Naive thymus-derived CD4-positive, alpha-beta T cell (primary cell): ENCODE data around the gene RPL13A. TPM values are rescaled to one million over a fixed set of nuclear protein-coding genes. Genes with fewer than 3 reads are reported as not detected.

Source experiments
- ATAC-seq: fragments of 150-1000 bp; cut with Tn5 transposase; 2 replicates; pipeline ENCODE4 v1.10.0; 2021; ENCODE audit warnings: mild to moderate bottlenecking, moderate library complexity
- CTCF ChIA-PET: fragments of 350-600 bp; sonication (Branson Sonifier 250); formaldehyde crosslinking; loops from one replicate; lab custom pipeline; 2021; ENCODE audit warnings: antibody characterized with exemption; lab: Charles Lee
- POLR2A ChIA-PET: fragments of 350-600 bp; sonication (Branson Sonifier 250); formaldehyde crosslinking; loops from one replicate; lab custom pipeline; 2021; ENCODE audit warnings: antibody characterized with exemption, inconsistent platforms; lab: Charles Lee
- DNase-seq, 9 donors: peaks; one replicate each; pipeline versions ENCODE4 v3.0.0 to v3.0.0-alpha.2; 2020 to 2022; ENCODE audit warnings: mixed read lengths in 1 of 9
- H3K27ac ChIP-seq: one replicate; pipeline ENCODE4 v1.7.0; 2013; ENCODE audit warnings: mild to moderate bottlenecking, low read depth, low read length, moderate library complexity
- H3K27me3 ChIP-seq, 2 donors: one replicate each; pipeline ENCODE4 v1.7.0; 2013; ENCODE audit warnings: low read length in 2 of 2, mild to moderate bottlenecking in 2 of 2, moderate library complexity in 2 of 2; ENCODE audit not compliant: control insufficient read depth in 2 of 2, insufficient read depth in 2 of 2
- H3K36me3 ChIP-seq, 3 experiments: 1 replicate in 2 of 3; 2 replicates in 1 of 3; pipeline ENCODE4 v1.7.0; 2013; ENCODE audit warnings: low read length in 3 of 3, mild to moderate bottlenecking in 3 of 3, moderate library complexity in 1 of 3; ENCODE audit not compliant: insufficient read depth in 3 of 3, control insufficient read depth in 2 of 3
- H3K4me1 ChIP-seq, 2 donors: one replicate each; pipeline ENCODE4 v1.7.0; 2013; ENCODE audit warnings: low read length in 2 of 2, mild to moderate bottlenecking in 2 of 2, moderate library complexity in 1 of 2; ENCODE audit not compliant: control insufficient read depth in 2 of 2, insufficient read depth in 2 of 2
- H3K4me3 ChIP-seq: 2 replicates; pipeline ENCODE4 v1.7.0; 2013; ENCODE audit warnings: mild to moderate bottlenecking, low read length
- H3K9me3 ChIP-seq, 3 experiments: 1 replicate in 2 of 3; 2 replicates in 1 of 3; pipeline ENCODE4 v1.7.0; 2013; ENCODE audit warnings: low read length in 3 of 3; ENCODE audit not compliant: control insufficient read depth in 2 of 3
- H3K27ac Mint-ChIP-seq, 9 donors: one replicate each; pipeline ENCODE4 v1.8.0; 2020 to 2022; ENCODE audit warnings: mixed read lengths in 9 of 9, mild to moderate bottlenecking in 8 of 9, moderate library complexity in 5 of 9, inconsistent platforms in 2 of 9
- H3K27me3 Mint-ChIP-seq, 5 donors: one replicate each; pipeline ENCODE4 v1.8.0; 2021 to 2022; ENCODE audit warnings: mixed read lengths in 5 of 5, mild to moderate bottlenecking in 1 of 5
- H3K36me3 Mint-ChIP-seq, 5 donors: one replicate each; pipeline ENCODE4 v1.8.0; 2020 to 2022; ENCODE audit warnings: mixed read lengths in 5 of 5, mild to moderate bottlenecking in 3 of 5, inconsistent platforms in 1 of 5
- H3K4me1 Mint-ChIP-seq, 7 donors: one replicate each; pipeline ENCODE4 v1.8.0; 2020 to 2022; ENCODE audit warnings: mixed read lengths in 7 of 7, mild to moderate bottlenecking in 3 of 7, inconsistent platforms in 1 of 7
- H3K4me3 Mint-ChIP-seq, 10 donors: one replicate each; pipeline ENCODE4 v1.8.0; 2020 to 2022; ENCODE audit warnings: mild to moderate bottlenecking in 10 of 10, mixed read lengths in 10 of 10, moderate library complexity in 6 of 10, inconsistent platforms in 2 of 10
- H3K9me3 Mint-ChIP-seq, 11 donors: one replicate each; pipeline ENCODE4 v1.8.0; 2020 to 2022; ENCODE audit warnings: mixed read lengths in 11 of 11, mild to moderate bottlenecking in 4 of 11, inconsistent platforms in 1 of 11, moderate library complexity in 1 of 11
- intact Hi-C, 2 donors: fragments of 100-400 bp; cut with micrococcal nuclease; formaldehyde crosslinking; loops; one replicate each; pipeline ENCODE4 v1.15.1; 2023
- polyA plus RNA-seq, 2 donors: library from polyadenylated mRNA; unstranded; fragments of 300-500 nt; fragmentation: Illumina TruSeq; gene quantifications; one replicate each; pipeline ENCODE4 v1.2.3, GENCODE V29; 2021
- total RNA-seq, 6 experiments: library from RNA in 5 of 6; stranded (reverse) in 5 of 6; gene quantifications; 1 replicate in 5 of 6; 2 replicates in 1 of 6; pipeline ENCODE4 v1.2.3 and lab custom pipeline; 2021 to 2026

RPL13A gene
- total and polyA plus RNA-seq, 7 experiments from 2014 or later, result 2,467 to 6,044 (median 4,438) TPM

DNA sequence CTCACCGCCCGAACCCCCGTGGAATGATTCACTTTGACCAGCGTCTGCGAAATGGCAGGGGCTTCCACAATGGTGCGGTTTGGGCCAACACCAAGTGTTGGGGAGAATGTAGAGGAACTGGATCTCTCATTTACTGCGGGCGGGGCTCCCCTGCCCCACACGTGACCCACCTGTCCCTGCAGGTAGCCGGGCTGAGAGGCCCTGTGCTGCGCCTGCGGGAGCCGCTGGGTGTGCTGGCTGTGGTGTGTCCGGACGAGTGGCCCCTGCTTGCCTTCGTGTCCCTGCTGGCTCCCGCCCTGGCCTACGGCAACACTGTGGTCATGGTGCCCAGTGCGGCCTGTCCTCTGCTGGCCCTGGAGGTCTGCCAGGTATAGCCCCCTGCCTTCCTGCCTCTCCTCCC, 19.2 kb upstream of the RPL13A start:
- no peak overlapping the region for H3K4me3 ChIP-seq
- peaks cover 48 to 52% of the 10 kb centered on the region in 2 donors for H3K4me1 ChIP-seq

DNA sequence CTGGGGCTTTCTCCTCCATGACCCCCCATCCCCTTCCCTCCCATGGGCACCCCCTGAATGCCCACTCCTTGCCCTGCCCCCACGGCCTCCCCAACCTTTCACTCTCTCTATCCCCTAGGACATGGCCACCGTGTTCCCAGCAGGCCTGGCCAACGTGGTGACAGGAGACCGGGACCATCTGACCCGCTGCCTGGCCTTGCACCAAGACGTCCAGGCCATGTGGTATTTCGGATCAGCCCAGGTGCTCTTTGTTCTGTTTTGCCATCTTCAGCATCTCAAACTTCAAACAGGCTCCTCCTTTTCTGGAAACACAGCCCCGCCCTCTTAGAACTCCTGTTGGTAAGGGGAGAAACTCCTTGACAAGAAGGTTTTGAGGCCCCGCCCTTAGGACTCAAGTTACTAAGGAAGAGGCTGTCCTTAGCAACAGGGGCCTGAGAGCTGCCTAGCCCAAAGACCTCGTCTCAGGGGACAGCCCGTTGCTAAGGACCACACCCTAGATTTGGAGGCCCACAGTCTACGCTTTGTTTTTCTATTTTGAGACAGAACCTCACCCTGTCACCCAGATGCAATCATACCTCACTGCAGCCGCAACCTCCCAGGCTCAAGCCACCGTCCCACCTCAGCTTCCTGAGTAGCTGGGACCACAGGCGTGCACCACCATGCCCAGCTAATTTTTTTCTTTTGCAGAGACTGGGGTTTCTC, 18.5 kb upstream of the RPL13A start:
- peak overlapping the region; percentile 97 for H3K27ac ChIP-seq
- Mint-ChIP-seq H3K27me3 (no peaks in the 10 kb centered on the region), H3K9me3 (no peaks in the 10 kb centered on the region), H3K36me3 (peaks cover 0 to 7% (median 4%) of the 10 kb centered on the region in 5 donors), H3K27ac (peak overlapping the region; percentile 94 to 100 (median 100)), H3K4me3 (peak overlapping the region; percentile 73 to 91 (median 81)), H3K4me1 (peaks cover 23 to 56% (median 40%) of the 10 kb centered on the region in 7 donors)
- peaks cover 0 to 33% (median 3%) of the 10 kb centered on the region in 3 experiments for H3K36me3 ChIP-seq
- ATAC-seq, result peak; percentile 87
- H3K27me3 ChIP-seq, result no peaks in the 10 kb centered on the region
- no peaks in the 10 kb centered on the region for H3K9me3 ChIP-seq
- DNase-seq, result peak; percentile 59 to 98 (median 95)
- peak overlapping the region; percentile 10 for H3K4me3 ChIP-seq
- ChIA-PET CTCF (interaction anchor here (0.5 to 5.9 kb wide), 9 partner anchors 10 to 137 kb away, joined by 3 to 83 read pairs (median 10); partner anchors contain the start of genes ALDH16A1 and PIH1D1), POLR2A (interaction anchor here (1.1 to 6.2 kb wide), 7 partner anchors 15 to 208 kb away, joined by 4 to 226 read pairs (median 6); partner anchors contain the start of genes ALDH16A1, PIH1D1, PRMT1 and RPL13A)
- peaks cover 55 to 59% of the 10 kb centered on the region in 2 donors for H3K4me1 ChIP-seq
- intact Hi-C loops, result loop anchor here (1.0 to 2.0 kb wide), 4 partner anchors 16 to 242 kb away; partner anchors contain the start of genes ALDH16A1 (in 2 of the 2) and RPS11 (in 1 of the 2)

More for the DNA sequence above, 19.2 kb upstream of the RPL13A start:
- Histone ChIP-seq H3K27ac (peak overlapping the region; percentile 97), H3K36me3 (peaks cover 0 to 36% (median 3%) of the 10 kb centered on the region in 3 experiments), H3K27me3 (no peaks in the 10 kb centered on the region), H3K9me3 (no peaks in the 10 kb centered on the region)
- no peak for DNase-seq
- Mint-ChIP-seq H3K4me1 (peaks cover 23 to 52% (median 34%) of the 10 kb centered on the region in 7 donors), H3K27me3 (no peaks in the 10 kb centered on the region), H3K4me3 (peak overlapping the region in 7 of 10 donors; percentile 17 to 91 (median 74)), H3K27ac (peak overlapping the region; percentile 94 to 100 (median 100)), H3K36me3 (peaks cover 0 to 7% (median 4%) of the 10 kb centered on the region in 5 donors), H3K9me3 (no peaks in the 10 kb centered on the region)
- POLR2A ChIA-PET, result interaction anchor here (6.2 kb wide), 1 partner anchor 15 kb away, joined by 226 read pairs; the partner anchor contains the start of genes ALDH16A1 and PIH1D1
- intact Hi-C loops, result loop anchor here in 1 of 2 donors (2.0 kb wide), 1 partner anchor 241 kb away; no protein-coding TSS in a partner anchor
- CTCF ChIA-PET, result interaction anchor here (0.7 to 4.9 kb wide), 2 partner anchors 77 kb away, joined by 4 to 28 read pairs; no protein-coding TSS in a partner anchor
- no peak for ATAC-seq

DNA sequence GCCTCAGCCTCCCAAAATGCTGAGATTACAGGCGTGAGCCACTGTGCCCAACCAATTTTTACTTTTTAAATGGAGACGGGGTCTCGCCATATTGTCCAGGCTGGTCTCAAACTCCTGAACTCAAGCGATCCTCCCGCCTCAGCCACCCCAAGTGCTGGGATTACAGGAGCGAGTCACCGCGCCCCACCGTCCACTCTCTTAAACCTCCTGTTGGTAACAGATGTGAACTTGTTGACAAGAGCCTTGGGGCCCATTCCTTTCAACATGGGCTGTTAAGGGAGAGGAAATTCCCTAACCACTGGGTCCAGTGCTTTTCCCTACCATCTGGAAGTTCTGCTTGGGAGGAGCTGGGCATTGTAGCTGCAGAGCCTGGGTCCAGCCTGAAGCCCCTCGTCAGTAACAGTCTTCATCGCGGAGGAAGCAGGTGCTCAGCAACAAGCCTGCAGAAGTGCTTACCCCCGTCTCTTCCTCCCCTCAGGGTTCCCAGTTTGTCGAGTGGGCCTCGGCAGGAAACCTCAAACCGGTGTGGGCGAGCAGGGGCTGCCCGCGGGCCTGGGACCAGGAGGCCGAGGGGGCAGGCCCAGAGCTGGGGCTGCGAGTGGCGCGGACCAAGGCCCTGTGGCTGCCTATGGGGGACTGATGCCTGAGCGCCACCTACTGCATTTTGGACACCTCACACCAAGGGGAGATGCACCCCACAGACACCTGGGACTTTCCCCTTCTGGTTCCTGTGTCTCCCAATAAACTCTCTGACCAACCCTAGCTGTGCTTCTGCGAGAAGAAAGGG, 17.4 kb upstream of the RPL13A start:
- intact Hi-C loops, result loop anchor here (1.0 to 10.0 kb wide), 7 partner anchors 17 to 355 kb away; partner anchors contain the start of genes ALDH16A1 (in 2 of the 2), C19orf73 (in 1 of the 2), LIN7B (in 1 of the 2) and PPFIA3 (in 1 of the 2)
- H3K4me1 ChIP-seq, result peaks cover 55 to 59% of the 10 kb centered on the region in 2 donors

DNA sequence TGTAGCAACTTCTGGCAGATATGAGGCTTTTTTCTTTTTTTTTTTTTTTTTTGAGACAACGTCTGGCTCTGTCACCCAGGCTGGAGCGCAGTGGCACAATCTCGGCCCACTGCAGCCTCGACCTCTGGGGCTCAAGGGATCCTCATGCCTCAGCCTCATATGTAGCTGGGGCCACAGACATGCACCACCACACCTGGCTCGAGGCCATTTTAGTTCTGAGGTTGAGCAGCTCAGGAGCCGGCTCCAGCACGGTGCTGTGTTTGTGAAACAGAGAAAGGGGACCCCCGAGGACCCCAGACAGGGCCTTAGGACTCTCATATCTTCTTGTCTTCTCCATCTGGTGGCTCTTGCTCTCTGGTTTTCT, 16.8 kb upstream of the RPL13A start:
- DNase-seq (peak in 1 of 9 donors; percentile 40), ATAC-seq (no peak)
- no peaks in the 10 kb centered on the region for H3K27me3 Mint-ChIP-seq
- peaks cover 0 to 19% (median 8%) of the 10 kb centered on the region in 5 donors for H3K36me3 Mint-ChIP-seq
- Histone ChIP-seq H3K4me1 (peaks cover 55 to 59% of the 10 kb centered on the region in 2 donors), H3K36me3 (peaks cover 0 to 28% (median 0%) of the 10 kb centered on the region in 3 experiments), H3K9me3 (no peaks in the 10 kb centered on the region), H3K4me3 (no peak overlapping the region), H3K27ac (peak overlapping the region; percentile 97), H3K27me3 (no peaks in the 10 kb centered on the region)
- CTCF ChIA-PET, result interaction anchor here (0.9 to 5.9 kb wide), 12 partner anchors 8 to 100 kb away, joined by 3 to 83 read pairs (median 8); partner anchors contain the start of genes ALDH16A1, GFY, PIH1D1 and RPS11
- H3K4me1 Mint-ChIP-seq, result peaks cover 24 to 56% (median 40%) of the 10 kb centered on the region in 7 donors
- intact Hi-C loops, result loop anchor here (1.0 to 10.0 kb wide), 4 partner anchors 27 to 356 kb away; partner anchors contain the start of genes C19orf73 (in 1 of the 2), LIN7B (in 1 of the 2) and PPFIA3 (in 1 of the 2)
- peak overlapping the region; percentile 94 to 100 (median 100) for H3K27ac Mint-ChIP-seq
- peak overlapping the region; percentile 52 to 71 (median 62) for H3K4me3 Mint-ChIP-seq
- POLR2A ChIA-PET, result interaction anchor here (0.6 to 6.2 kb wide), 16 partner anchors 17 to 206 kb away, joined by 3 to 226 read pairs (median 5); partner anchors contain the start of genes ALDH16A1, NOSIP, PIH1D1 and PRMT1
- peaks cover 0 to 3% (median 0%) of the 10 kb centered on the region in 11 donors for H3K9me3 Mint-ChIP-seq

More for the DNA sequence above, 17.4 kb upstream of the RPL13A start:
- Histone ChIP-seq H3K9me3 (no peaks in the 10 kb centered on the region), H3K27ac (peak overlapping the region; percentile 97), H3K4me3 (peak overlapping the region; percentile 1), H3K36me3 (peaks cover 0 to 28% (median 3%) of the 10 kb centered on the region in 3 experiments), H3K27me3 (no peaks in the 10 kb centered on the region)
- Mint-ChIP-seq H3K9me3 (no peaks in the 10 kb centered on the region), H3K27ac (peak overlapping the region; percentile 94 to 100 (median 100)), H3K4me1 (peaks cover 24 to 56% (median 40%) of the 10 kb centered on the region in 7 donors), H3K27me3 (no peaks in the 10 kb centered on the region), H3K36me3 (peaks cover 0 to 13% (median 5%) of the 10 kb centered on the region in 5 donors), H3K4me3 (peak overlapping the region; percentile 52 to 71 (median 62))
- ATAC-seq (peak; percentile 54), DNase-seq (peak; percentile 58 to 89 (median 79))
- POLR2A ChIA-PET, result interaction anchor here (0.6 to 6.2 kb wide), 20 partner anchors 16 to 207 kb away, joined by 3 to 226 read pairs (median 5); partner anchors contain the start of genes ALDH16A1, NOSIP, PIH1D1 and PRMT1
- CTCF ChIA-PET, result interaction anchor here (0.6 to 5.9 kb wide), 17 partner anchors 9 to 719 kb away, joined by 3 to 83 read pairs (median 4); partner anchors contain the start of genes ALDH16A1, GFY, PIH1D1 and RPS11

DNA sequence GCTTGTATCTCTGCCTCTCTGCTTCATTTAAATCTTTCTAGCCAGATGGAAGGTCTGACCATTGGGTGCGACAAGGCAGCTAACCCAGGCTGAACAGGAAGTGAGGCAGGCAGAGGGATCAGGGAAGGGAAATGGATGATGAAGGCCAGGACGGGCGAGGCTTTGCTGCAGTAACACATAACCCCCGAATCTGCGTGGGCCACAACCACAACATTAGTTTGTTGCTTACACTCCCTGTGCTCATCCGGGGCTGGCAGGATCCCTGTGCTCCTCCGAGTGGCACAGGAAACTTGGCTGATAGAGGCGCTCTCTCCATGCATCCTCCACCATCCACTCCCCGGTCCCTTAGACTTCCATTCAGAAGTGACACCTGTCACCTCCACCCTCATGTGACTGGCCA, 14.5 kb upstream of the RPL13A start:
- no peak overlapping the region for H3K4me3 ChIP-seq
- DNase-seq (no peak), ATAC-seq (no peak)
- ChIA-PET POLR2A (interaction anchor here (0.6 to 6.2 kb wide), 16 partner anchors 15 to 205 kb away, joined by 3 to 226 read pairs (median 4); partner anchors contain the start of genes ALDH16A1, PIH1D1, PRMT1 and RPL13A), CTCF (interaction anchor here (0.8 to 5.9 kb wide), 14 partner anchors 8 to 206 kb away, joined by 3 to 83 read pairs (median 4); partner anchors contain the start of genes ALDH16A1 and PIH1D1)
- H3K9me3 ChIP-seq, result no peaks in the 10 kb centered on the region
- peaks cover 0 to 28% (median 0%) of the 10 kb centered on the region in 3 experiments for H3K36me3 ChIP-seq
- no peaks in the 10 kb centered on the region for H3K27me3 ChIP-seq
- H3K27ac ChIP-seq, result peak overlapping the region; percentile 99
- Mint-ChIP-seq H3K4me3 (peak overlapping the region; percentile 91 to 100 (median 96)), H3K27me3 (no peaks in the 10 kb centered on the region), H3K4me1 (peaks cover 24 to 69% (median 52%) of the 10 kb centered on the region in 7 donors), H3K9me3 (peaks cover 0 to 3% (median 0%) of the 10 kb centered on the region in 11 donors), H3K27ac (peak overlapping the region; percentile 95 to 100 (median 98)), H3K36me3 (peaks cover 9 to 29% (median 19%) of the 10 kb centered on the region in 5 donors)
- intact Hi-C loops, result loop anchor here in 1 of 2 donors (5.0 to 10.0 kb wide), 2 partner anchors 206 to 358 kb away; partner anchors contain the start of genes C19orf73, LIN7B and PPFIA3
- H3K4me1 ChIP-seq, result peaks cover 61 to 63% of the 10 kb centered on the region in 2 donors
